NCI-H2196 treated with DMSO at 0.1 percent for 48 hours (cell line): ENCODE results near the gene IFITM5.

Experiments used
- DNase-seq: peaks from one replicate; lab custom pipeline; 2025; ENCODE audit not compliant: unreplicated experiment; lab: John Stamatoyannopoulos, UW

IFITM5 gene

DNA sequence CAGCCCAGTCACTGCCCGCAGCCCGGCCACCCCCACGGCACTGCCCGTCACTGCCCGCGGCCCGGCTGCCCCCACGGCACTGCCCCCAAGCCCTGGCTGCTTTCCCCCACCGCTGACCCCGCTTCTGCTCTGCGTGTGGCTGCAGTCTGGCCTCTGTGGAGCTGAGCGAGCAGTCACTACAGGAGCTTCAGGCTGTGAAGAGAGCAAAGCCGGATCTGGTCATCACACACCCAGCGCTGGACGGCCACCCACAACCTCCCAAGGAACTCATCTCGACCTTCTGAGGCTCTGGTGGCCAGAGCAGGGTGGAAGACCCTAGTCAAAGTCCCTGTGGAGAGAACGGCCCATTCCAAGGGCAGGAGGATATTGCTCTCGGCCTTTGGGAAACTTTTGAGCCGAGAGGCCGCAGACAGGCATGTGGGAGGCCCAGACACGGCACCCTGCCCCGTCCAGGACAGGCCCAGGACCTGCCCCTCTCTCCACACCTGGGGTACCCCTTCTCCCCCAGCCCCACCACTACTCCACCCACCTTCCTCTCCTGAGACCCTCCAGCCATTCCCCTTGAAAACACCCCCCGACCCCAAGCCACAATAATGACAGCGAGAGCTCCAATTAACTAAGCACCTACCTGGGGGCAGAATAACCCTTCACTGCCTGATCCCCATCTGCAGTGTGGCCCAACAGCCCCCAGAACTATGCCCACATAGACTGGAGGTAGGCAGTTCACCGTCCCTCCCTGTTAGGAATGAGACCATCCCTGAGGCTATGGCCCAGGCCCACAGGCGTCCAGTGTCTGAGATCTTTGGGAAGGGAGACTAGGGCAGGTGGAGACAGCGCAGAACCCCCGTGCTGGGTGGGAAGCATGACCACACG, 14.1 kb downstream of the IFITM5 start:
- no peak for DNase-seq

DNA sequence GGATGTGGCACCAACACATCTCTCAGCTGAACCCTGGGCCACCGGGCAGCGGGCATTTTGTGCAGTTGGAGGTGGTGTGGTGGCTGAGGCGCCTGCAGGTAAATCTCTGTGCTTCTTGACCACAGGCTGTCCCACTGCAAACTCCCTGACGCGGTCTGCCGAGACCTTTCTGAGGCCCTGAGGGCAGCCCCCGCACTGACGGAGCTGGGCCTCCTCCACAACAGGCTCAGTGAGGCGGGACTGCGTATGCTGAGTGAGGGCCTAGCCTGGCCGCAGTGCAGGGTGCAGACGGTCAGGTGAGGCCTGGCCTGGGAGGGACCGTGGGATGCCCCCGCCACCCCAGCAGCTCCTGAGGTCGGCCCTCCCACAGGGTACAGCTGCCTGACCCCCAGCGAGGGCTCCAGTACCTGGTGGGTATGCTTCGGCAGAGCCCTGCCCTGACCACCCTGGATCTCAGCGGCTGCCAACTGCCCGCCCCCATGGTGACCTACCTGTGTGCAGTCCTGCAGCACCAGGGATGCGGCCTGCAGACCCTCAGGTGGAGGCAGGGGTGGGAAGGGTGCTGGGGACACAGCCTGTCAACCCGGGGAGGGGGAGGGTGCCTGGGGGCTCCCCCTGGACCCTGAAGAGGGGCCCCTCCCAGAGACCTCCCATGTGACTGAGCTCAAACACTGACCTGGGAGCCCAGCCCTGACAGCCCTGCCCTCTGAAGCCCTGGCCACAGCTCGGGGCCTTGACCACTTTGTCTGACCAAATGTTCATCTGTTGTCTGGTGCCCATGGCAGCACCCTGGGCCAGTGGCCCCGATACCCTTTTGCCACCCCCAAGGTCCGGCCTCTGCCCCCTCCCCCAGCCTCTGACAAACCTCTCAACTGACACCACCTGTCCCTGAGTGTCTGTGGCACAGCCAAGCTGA, 15.0 kb downstream of the IFITM5 start:
- no peak for DNase-seq

GRCh38 chr11:283405-284104, 15.8 kb downstream of the IFITM5 start:
- no peak for DNase-seq

DNA sequence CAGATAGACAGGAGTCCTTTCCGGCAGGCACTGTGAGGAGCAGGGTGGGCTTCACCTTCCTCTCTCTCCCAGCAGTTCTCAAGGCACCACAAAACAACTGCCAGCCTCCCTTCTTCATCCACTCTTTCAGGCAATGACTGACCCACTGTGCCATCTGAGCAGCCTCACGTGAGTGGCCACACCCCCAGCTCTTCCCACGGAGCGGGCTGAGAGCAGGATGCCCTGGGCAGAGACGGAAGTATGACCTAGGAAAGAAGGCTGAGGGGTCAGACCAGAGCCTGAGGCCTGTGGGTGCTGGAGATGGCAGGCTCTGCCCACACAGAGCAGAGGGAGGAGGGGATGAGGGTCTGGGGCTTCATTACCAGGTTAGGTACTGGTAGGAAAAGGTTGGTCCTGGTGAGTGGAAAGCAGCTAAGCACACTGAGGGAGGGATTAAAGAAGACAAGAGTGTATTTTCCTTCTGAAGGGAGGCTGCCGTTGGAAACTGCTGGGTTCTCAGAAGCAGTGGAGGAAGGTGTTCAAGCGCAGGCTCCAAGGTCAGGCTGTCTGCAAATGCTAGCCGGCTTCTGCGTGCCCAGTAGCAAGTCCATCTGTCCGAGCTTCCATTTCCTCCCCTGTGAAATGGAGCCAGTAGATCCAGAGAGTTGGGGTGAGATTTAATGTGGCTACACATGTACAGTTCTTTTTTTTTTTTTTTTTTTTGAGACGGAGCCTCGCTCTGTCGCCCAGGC, 16.5 kb downstream of the IFITM5 start:
- no peak for DNase-seq

DNA sequence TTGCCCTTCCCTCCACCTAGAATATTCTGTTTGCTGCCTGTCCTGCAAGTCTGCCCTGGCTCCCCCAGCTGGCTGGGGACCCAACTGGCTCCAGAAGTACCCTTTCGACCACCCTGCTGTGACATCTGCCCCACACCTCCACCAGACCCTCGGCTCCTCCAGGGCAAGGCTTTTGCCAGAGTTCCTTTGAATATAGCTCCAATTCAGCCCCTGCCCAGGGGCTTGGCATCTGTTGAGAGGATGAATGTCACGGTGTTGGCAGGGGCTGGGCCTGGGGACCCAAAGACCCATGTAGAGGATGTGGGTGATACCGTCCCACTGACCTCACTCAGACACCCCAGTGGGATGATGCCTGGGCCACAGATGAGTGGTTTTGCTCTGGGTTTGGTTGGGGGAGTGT, 17.2 kb downstream of the IFITM5 start:
- DNase-seq: no peak

GRCh38 chr11:281486-282161, 17.7 kb downstream of the IFITM5 start:
- no peak for DNase-seq

DNA sequence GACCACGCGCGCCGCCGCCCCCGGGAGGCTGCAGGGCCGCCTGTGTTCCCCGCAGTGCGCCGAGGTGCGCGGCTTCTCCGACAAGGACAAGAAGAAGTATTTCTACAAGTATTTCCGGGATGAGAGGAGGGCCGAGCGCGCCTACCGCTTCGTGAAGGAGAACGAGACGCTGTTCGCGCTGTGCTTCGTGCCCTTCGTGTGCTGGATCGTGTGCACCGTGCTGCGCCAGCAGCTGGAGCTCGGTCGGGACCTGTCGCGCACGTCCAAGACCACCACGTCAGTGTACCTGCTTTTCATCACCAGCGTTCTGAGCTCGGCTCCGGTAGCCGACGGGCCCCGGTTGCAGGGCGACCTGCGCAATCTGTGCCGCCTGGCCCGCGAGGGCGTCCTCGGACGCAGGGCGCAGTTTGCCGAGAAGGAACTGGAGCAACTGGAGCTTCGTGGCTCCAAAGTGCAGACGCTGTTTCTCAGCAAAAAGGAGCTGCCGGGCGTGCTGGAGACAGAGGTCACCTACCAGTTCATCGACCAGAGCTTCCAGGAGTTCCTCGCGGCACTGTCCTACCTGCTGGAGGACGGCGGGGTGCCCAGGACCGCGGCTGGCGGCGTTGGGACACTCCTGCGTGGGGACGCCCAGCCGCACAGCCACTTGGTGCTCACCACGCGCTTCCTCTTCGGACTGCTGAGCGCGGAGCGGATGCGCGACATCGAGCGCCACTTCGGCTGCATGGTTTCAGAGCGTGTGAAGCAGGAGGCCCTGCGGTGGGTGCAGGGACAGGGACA, 18.4 kb downstream of the IFITM5 start:
- DNase-seq: no peak

DNA sequence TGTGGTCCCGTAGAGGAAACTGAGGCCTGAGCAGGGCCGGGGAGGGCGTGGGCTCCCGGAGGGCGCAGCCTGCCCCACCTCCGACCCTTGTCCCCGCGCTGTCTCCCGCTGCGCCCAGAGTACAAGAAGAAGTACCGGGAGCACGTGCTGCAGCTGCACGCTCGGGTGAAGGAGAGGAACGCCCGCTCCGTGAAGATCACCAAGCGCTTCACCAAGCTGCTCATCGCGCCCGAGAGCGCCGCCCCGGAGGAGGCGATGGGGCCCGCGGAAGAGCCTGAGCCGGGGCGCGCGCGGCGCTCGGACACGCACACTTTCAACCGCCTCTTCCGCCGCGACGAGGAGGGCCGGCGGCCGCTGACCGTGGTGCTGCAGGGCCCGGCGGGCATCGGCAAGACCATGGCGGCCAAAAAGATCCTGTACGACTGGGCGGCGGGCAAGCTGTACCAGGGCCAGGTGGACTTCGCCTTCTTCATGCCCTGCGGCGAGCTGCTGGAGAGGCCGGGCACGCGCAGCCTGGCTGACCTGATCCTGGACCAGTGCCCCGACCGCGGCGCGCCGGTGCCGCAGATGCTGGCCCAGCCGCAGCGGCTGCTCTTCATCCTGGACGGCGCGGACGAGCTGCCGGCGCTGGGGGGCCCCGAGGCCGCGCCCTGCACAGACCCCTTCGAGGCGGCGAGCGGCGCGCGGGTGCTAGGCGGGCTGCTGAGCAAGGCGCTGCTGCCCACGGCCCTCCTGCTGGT, 19.2 kb downstream of the IFITM5 start:
- peak; percentile 41 for DNase-seq

DNA sequence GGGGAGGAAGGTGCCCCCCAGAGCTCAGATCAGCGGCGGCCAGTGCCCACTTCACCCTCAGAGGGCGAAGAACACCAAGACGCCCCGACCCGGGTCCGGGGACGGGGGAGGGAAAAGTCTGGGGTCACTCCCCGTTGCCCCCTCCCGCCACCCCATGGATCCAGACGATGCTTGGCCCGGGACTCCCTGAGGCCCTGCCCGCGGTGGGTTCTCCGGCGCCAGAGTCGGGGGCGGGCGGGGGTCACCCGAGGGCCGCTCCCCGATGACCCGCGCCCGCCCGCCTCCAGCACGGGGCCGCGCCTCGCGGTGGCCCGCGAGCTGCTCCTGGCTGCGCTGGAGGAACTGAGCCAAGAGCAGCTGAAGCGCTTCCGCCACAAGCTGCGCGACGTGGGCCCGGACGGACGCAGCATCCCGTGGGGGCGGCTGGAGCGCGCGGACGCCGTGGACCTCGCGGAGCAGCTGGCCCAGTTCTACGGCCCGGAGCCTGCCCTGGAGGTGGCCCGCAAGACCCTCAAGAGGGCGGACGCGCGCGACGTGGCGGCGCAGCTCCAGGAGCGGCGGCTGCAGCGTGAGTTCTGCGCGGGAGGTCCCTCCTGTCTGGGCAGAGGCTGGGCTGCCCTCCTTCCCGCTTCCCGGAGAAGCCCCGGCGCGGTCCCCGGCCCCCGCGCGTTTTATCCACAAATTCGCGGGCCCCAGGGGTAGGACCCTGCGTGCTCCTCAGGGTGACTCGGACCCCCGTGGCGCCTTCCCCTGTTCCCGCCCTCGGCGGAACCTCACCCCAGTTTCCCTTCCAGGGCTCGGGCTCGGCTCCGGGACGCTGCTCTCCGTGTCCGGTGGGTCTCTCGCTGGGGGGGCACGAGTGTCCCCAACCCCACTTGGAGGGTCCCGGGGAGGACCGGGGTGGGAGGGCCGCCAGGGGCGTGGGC, 20.0 kb downstream of the IFITM5 start:
- no peak for DNase-seq

DNA sequence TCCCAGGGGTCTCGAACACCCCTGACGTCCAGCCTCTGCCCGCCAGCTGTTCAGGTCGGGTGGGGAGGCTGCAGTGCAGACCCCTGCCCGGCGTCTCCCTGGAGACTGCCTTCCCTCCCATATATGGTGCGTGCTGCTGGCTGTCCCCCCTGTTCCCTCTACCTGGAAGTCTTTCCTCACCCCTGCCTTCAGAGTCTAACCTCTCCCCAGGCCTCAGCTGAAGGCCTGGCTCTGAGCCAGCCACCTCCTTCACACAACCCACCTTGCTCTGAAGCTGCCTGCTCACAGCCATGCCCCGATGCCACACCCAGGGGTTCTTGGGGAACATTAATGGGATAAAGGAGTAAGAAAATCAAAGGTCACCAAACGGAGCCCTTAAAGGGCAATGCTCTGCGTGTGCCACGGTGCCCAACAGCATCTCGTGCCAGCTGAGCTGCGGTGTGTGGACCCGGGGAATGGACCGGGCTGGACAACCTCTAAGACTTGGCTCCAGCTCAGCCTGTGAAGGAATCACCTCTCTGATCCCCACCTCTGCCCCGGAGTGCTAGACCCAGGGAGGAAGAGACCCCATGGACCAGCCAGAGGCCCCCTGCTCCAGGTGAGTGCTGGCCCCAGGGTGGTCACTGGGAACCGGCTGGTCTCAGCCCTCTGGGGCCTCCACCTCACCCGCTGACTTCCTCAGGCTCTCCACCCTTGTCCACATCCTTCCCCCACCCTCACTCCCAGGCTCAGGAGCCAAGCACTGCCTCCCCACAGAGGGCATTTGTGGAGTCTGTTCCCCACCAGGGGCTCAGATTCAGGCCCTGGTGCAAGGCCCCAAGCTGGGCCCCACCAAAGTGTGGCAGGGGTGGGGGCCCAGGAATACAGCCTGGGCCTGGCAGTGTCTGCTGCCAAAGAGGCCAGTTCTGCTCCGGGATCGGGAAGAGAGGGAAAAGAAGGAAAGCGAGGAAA, 21.1 kb downstream of the IFITM5 start, which contains the start of gene NLRP6:
Gene NLRP6, plus strand, starts transcription at position 407 of the 951 bp plus-strand sequence. Its CDS starts 163 bp downstream, at position 570.
- no peak for DNase-seq

DNA sequence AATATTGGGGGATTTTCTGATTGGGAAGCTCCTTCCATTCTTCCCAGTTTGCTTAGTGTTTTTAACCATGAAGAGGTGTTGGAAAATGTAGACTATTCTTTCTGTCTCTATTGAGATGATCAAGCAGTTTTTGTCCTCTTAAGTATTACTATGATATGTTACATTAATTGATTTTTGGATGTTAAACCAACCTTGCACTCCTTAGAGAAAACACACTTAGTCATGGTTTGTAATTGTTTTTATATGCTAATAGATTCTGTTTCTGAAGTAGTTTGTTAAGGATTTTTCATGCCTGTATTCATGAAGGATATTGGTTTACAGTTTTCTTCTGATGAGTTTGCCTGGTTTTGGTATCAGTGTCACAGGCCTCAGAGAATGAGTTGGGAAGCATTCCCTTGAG, 23.1 kb downstream of the IFITM5 start:
- no peak for DNase-seq

GRCh38 chr11:272931-273198, 26.5 kb downstream of the IFITM5 start:
- no peak for DNase-seq

DNA sequence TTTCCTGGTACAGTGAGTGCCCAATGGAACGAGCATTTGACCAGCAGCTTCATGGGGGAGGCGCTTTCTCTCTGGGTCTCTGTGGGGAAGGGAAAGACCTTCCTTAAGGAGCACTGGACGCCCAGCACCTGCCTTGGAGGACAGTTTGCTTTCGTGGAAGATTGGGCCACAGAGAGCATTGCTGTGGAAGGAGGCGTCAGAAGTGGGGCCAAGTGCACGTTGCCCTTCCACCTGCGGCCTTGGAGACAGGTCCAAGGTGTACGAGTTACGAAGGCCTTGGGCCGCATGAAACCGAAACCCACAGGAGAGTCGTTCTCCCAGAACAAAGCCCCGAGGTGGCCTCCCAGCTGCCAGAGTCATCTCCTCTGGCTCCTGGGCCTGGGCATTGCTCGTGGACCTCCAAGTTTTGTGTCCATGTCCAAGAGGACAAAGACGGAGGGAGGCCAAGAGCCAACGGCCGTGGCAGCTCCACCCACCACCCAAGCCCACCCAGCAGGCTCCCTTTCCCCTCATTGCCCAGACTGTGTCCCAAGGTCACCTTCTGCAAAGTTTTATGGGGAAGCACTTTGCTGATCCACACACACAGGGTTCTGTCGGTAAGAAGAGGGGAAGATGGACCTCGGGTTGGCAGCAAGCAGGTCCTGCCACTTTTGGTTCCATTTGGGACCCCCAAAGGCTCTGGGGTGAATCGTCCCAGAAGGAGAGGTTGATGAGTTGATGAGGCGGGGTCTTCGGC, 27.0 kb downstream of the IFITM5 start:
- DNase-seq: no peak

DNA sequence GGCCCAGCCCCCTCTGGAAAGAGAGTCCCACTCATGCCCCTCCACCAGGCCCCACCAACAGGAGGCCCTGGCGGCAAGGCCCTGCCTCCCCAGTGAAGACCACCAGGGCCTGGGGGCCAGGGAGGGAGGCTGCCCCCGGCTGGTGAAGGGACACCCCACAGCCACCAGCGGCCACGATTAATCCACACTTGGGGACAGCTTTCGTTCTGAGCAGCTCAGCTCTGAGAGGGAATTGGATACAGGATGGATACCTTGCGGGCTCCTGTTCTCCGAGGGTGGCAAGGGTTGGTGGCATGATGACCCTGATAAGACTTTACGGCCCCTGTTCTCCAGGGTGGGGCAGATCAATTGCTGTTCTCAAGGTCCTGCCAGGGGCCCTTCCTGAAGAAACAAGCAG, 28.0 kb downstream of the IFITM5 start:
- no peak for DNase-seq

- DNase-seq: no peak
Observed at GRCh38 chr11:270451-271318, 28.6 kb downstream of the IFITM5 start.
